Measurements from ENCODE around the gene AQP7. TPM values are rescaled to one million over a fixed set of nuclear protein-coding genes. Genes with fewer than 3 reads are reported as not detected.

AQP7 gene
- total and polyA plus RNA-seq, 11 donors, result 32.1 to 252 (median 113) TPM

DNA sequence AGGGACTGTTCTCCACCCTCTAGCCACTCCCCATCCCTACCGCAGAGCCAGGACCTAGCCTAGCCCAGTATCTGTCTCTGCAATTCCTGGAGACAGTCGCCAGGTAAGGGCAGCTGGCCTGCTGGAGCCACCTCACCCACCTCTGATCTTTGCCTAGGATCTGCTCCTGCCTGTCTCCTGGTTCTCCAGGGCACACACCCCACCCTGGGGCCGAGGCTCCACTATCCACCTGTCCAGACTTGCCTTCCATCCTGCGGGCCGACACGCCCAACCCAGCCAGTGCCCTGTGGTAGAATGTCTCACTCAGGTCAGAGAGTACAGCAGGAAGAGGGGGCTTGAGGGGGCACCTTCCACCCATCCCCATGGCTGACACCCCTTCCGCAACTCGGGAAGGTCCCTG is 15.7 kb upstream of the AQP7 start:
- WGBS, 4 donors, result 92 to 95% (median 94%) methylated on average over 6 to 8 of the region's 8 CpGs
- no peak for TF ChIP-seq POLR2A (IDR thresholded peaks at IDR 0.05)
- TF ChIP-seq CTCF (IDR thresholded peaks at IDR 0.05), result no peak
- Histone ChIP-seq H3K27ac (no peak overlapping the region), H3K4me3 (no peak overlapping the region), H3K4me1 (peaks cover 0 to 15% (median 5%) of the 10 kb centered on the region in 12 donors), H3K27me3 (no peaks in the 10 kb centered on the region), H3K9me3 (no peaks in the 10 kb centered on the region), H3K36me3 (no peaks in the 10 kb centered on the region)
- DNase-seq, result no peak
- intact Hi-C loops (cut with DNase I), result loop anchor here in 4 of 10 donors (5.0 to 10.0 kb wide), 5 partner anchors 41 to 63 kb away; no protein-coding TSS in a partner anchor
- ATAC-seq, result no peak

DNA sequence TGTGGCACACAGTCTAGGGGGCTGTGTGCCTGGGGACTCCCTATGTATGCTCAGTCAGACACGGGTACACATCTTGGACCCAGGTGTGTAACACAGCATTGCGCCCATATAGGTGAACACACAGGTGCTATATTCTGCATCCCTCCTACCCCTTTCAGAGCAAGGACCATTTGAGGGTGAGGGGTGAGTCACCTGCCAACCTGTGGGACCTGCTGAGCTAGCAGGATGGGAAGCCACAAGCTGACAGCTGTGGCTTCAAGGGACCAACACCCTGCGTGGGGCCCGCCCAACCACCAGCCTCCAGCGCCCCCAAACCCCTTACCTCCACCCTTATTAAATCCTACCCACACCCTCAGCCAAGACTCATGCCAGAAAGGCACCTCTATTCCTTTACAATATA is 14.6 kb upstream of the AQP7 start:
- DNase-seq, result no peak
- intact Hi-C loops (cut with DNase I), result loop anchor here in 5 of 10 donors (2.0 to 10.0 kb wide), 6 partner anchors 40 to 62 kb away; no protein-coding TSS in a partner anchor
- Histone ChIP-seq H3K9me3 (no peaks in the 10 kb centered on the region), H3K36me3 (no peaks in the 10 kb centered on the region), H3K4me3 (no peak overlapping the region), H3K27ac (no peak overlapping the region), H3K27me3 (no peaks in the 10 kb centered on the region), H3K4me1 (peaks cover 0 to 15% (median 5%) of the 10 kb centered on the region in 12 donors)
- 69 to 80% (median 76%) methylated on average over 5 of the region's 5 CpGs for WGBS, 4 donors
- ATAC-seq, result no peak
- TF ChIP-seq CTCF (IDR thresholded peaks at IDR 0.05) (no peak), POLR2A (IDR thresholded peaks at IDR 0.05) (no peak)

DNA sequence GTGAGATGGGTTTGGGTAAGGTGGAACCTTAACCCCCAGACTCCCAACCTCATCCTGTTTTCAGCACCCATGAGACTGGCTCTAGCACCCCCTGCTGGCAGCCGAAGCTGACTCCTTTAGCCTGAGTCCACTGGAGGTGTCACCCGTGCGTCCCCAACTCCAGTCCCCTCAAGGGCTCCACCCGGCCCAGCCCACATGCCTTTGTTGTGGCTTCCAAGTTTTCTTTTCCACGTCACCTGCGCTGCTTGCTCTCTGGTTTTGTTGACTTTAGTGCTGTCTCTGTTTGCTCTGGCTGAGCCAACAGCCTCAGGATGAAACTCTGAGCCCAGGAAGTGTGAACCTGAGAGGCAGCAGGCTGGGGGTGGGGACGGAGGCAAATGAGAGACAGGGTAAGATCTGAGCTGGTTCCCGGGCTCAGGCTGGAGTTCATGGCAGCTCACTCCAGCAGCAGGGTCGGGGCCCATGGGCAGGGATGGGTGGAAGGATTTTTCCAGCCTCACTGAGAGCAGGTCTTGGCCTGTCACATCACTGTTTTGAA is 13.2 kb upstream of the AQP7 start:
- no peaks in the 10 kb centered on the region for H3K9me3 ChIP-seq
- H3K36me3 ChIP-seq, result no peaks in the 10 kb centered on the region
- H3K4me1 ChIP-seq, result peaks cover 0 to 15% (median 5%) of the 10 kb centered on the region in 12 donors
- ATAC-seq (peak; percentile 44 to 87 (median 78)), DNase-seq (peak; percentile 65 to 87 (median 73))
- no peaks in the 10 kb centered on the region for H3K27me3 ChIP-seq
- TF ChIP-seq POLR2A (IDR thresholded peaks at IDR 0.05) (no peak), CTCF (IDR thresholded peaks at IDR 0.05) (peak; percentile 64 to 84 (median 76))
- WGBS, 4 donors, result 24 to 34% (median 28%) methylated on average over 9 of the region's 9 CpGs
- H3K4me3 ChIP-seq, result no peak overlapping the region
- peak overlapping the region in 1 of 12 donors; percentile 40 for H3K27ac ChIP-seq
- intact Hi-C loops (cut with DNase I), result loop anchor here in 9 of 10 donors (1.0 to 10.0 kb wide), 7 partner anchors 38 to 61 kb away; no protein-coding TSS in a partner anchor

DNA sequence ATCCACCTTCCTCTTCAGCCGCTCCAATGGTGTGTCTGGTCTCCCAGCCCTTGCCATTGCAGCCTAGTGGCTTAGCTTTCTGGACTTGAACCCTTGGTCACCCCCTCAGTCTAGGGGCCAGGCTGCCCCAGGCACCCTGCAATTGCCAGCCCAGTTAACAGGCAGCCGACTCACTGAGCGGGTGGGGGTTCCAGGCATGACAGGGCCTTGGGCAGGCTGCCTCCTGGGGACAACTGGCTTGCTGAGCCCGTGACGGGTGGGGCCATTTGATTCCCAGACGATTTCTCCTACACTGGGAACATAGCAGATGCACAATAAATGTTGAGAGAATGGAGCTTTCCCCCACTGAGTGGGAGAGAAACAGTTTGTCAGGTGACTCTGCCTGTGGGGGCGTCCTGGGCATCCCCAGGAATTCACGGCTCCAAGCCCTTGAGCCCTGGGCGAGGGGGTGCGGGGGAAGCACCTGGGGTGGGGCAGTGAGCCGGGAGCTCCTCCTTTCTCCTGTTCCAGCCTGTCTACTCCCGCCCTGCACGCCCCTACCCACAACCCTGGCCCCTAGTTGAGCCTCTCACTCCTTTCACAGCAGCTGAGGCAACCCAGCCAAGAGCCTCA is 12.6 kb upstream of the AQP7 start:
- 56 to 69% (median 62%) methylated on average over 10 to 13 of the region's 13 CpGs for WGBS, 4 donors
- peaks cover 0 to 15% (median 5%) of the 10 kb centered on the region in 12 donors for H3K4me1 ChIP-seq
- intact Hi-C loops (cut with DNase I), result loop anchor here in 9 of 10 donors (1.0 to 10.0 kb wide), 8 partner anchors 37 to 60 kb away; no protein-coding TSS in a partner anchor
- H3K9me3 ChIP-seq, result no peaks in the 10 kb centered on the region
- no peak for DNase-seq
- peak in 2 of 4 donors; percentile 16 to 30 for ATAC-seq
- no peak overlapping the region for H3K4me3 ChIP-seq
- H3K27ac ChIP-seq, result no peak overlapping the region
- H3K36me3 ChIP-seq, result peaks cover 0 to 4% (median 0%) of the 10 kb centered on the region in 9 donors
- no peaks in the 10 kb centered on the region for H3K27me3 ChIP-seq
- TF ChIP-seq CTCF (IDR thresholded peaks at IDR 0.05) (no peak), POLR2A (IDR thresholded peaks at IDR 0.05) (no peak)

Data from heart left ventricle (tissue), 16 donors.